ENCODE measurements around the gene NFATC3. TPM values are rescaled to one million over a fixed set of nuclear protein-coding genes. Genes with fewer than 3 reads are reported as not detected.

The NFATC3 gene
- total and polyA plus RNA-seq, 4 donors = 9.7 to 21.2 (median 16.8) TPM

GRCh38 chr16:68072038-68072695, 13.0 kb upstream of the NFATC3 start:
- no peak for DNase-seq (ENCODE audit: low spot score)
- 43% methylated on average over 9 of the region's 9 CpGs for WGBS
- H3K9ac ChIP-seq (ENCODE audit: low read depth in 1 of 2, low read length in 2 of 2) = no peak overlapping the region
- H3K27ac ChIP-seq (ENCODE audit: low read depth in 1 of 2, low read length in 2 of 2) = peak overlapping the region; percentile 9 to 87
- H3K9me3 ChIP-seq (ENCODE audit: control insufficient read depth in 4 of 4, low read length in 3 of 4) = no peaks in the 10 kb centered on the region
- H3K4me3 ChIP-seq (ENCODE audit: low read depth in 1 of 3, low read length in 3 of 3) = no peak overlapping the region
- peaks cover 13 to 36% (median 31%) of the 10 kb centered on the region in 4 donors for H3K4me1 ChIP-seq (ENCODE audit: control insufficient read depth in 4 of 4, insufficient read depth in 4 of 4, low read length in 3 of 4)
- H3K27me3 ChIP-seq (ENCODE audit: control insufficient read depth in 4 of 4, insufficient read depth in 4 of 4, low read length in 3 of 4) = no peaks in the 10 kb centered on the region
- no peak for TF ChIP-seq HNF4G (IDR thresholded peaks at IDR 0.05)
- peak; percentile 21 to 40 for TF ChIP-seq HNF4A (conservative IDR thresholded peaks at IDR 0.05)
- peak; percentile 67 for TF ChIP-seq SP1 (IDR thresholded peaks at IDR 0.05)
- TF ChIP-seq RXRA (IDR thresholded peaks at IDR 0.05) = peak; percentile 77 to 86
- peaks cover 0 to 15% (median 7%) of the 10 kb centered on the region in 4 donors for H3K36me3 ChIP-seq (ENCODE audit: control insufficient read depth in 4 of 4, insufficient read depth in 3 of 4, low read depth in 1 of 4, low read length in 3 of 4)

- no peaks in the 10 kb centered on the region for H3K27me3 ChIP-seq (ENCODE audit: control insufficient read depth in 4 of 4, insufficient read depth in 4 of 4, low read length in 3 of 4)
- H3K9ac ChIP-seq (ENCODE audit: low read depth in 1 of 2, low read length in 2 of 2) = no peak overlapping the region
- peaks cover 0 to 15% (median 7%) of the 10 kb centered on the region in 4 donors for H3K36me3 ChIP-seq (ENCODE audit: control insufficient read depth in 4 of 4, insufficient read depth in 3 of 4, low read depth in 1 of 4, low read length in 3 of 4)
- WGBS = 95% methylated on average over 9 of the region's 9 CpGs
- no peaks in the 10 kb centered on the region for H3K9me3 ChIP-seq (ENCODE audit: control insufficient read depth in 4 of 4, low read length in 3 of 4)
- H3K4me3 ChIP-seq (ENCODE audit: low read depth in 1 of 3, low read length in 3 of 3) = no peak overlapping the region
- H3K4me1 ChIP-seq (ENCODE audit: control insufficient read depth in 4 of 4, insufficient read depth in 4 of 4, low read length in 3 of 4) = peaks cover 24 to 53% (median 48%) of the 10 kb centered on the region in 4 donors
- no peak for DNase-seq (ENCODE audit: low spot score)
- TF ChIP-seq ZBTB33 (IDR thresholded peaks at IDR 0.05) = no peak
- TF ChIP-seq ATF3 (IDR thresholded peaks at IDR 0.05) = no peak
- no peak for TF ChIP-seq RAD21 (IDR thresholded peaks at IDR 0.05)
- no peak for TF ChIP-seq RXRA (IDR thresholded peaks at IDR 0.05)
- no peak for TF ChIP-seq HNF4G (IDR thresholded peaks at IDR 0.05)
- TF ChIP-seq REST (IDR thresholded peaks at IDR 0.05) = no peak
- TF ChIP-seq EGR1 (IDR thresholded peaks at IDR 0.05; ENCODE audit: low read depth in 2 of 2) = no peak
- no peak for TF ChIP-seq YY1 (IDR thresholded peaks at IDR 0.05)
- TF ChIP-seq GABPA (IDR thresholded peaks at IDR 0.05 in 1 of 2, conservative IDR thresholded peaks at IDR 0.05 in 1 of 2) = no peak
- TF ChIP-seq HNF4A (conservative IDR thresholded peaks at IDR 0.05) = no peak
- TF ChIP-seq TAF1 (conservative IDR thresholded peaks at IDR 0.05) = no peak
- no peak for TF ChIP-seq CTCF (IDR thresholded peaks at IDR 0.05; ENCODE audit: low read depth, low read length, missing input control)
- TF ChIP-seq FOXA2 (IDR thresholded peaks at IDR 0.05) = no peak
- no peak for TF ChIP-seq JUND (IDR thresholded peaks at IDR 0.05)
- TF ChIP-seq FOXA1 (IDR thresholded peaks at IDR 0.05) = no peak
- no peak for TF ChIP-seq MAX (IDR thresholded peaks at IDR 0.05)
- TF ChIP-seq SP1 (IDR thresholded peaks at IDR 0.05) = no peak
- no peak for TF ChIP-seq NR2F2 (IDR thresholded peaks at IDR 0.05)
- H3K27ac ChIP-seq (ENCODE audit: low read depth in 1 of 2, low read length in 2 of 2) = no peak overlapping the region
These were observed 11.0 kb upstream of the NFATC3 start for GRCh38 chr16:68073902-68074760.

Data from liver (tissue), 9 donors.